Upper lobe of right lung (tissue), 1 donor: ENCODE data around the gene SNW1. TPM values are rescaled to one million over a fixed set of nuclear protein-coding genes. Genes with fewer than 3 reads are reported as not detected.

Source experiments
- ATAC-seq: fragments of 200-7000 bp; cut with Tn5 transposase; one replicate; pipeline ENCODE4 v1.9.1; 2020; ENCODE audit warnings: mild to moderate bottlenecking, moderate library complexity
- DNase-seq: peaks from one replicate; pipeline ENCODE4 v3.0.0-alpha.2; 2020
- H3K27ac ChIP-seq: fragments of 200-600 bp; one replicate; pipeline ENCODE4 v1.8.0; 2022
- H3K27me3 ChIP-seq: fragments of 200-600 bp; one replicate; pipeline ENCODE4 v1.8.0; 2022; ENCODE audit warnings: mild to moderate bottlenecking
- H3K36me3 ChIP-seq: fragments of 200-600 bp; one replicate; pipeline ENCODE4 v1.8.0; 2022
- H3K4me1 ChIP-seq: fragments of 200-600 bp; one replicate; pipeline ENCODE4 v1.8.0; 2022
- H3K4me3 ChIP-seq: fragments of 200-600 bp; one replicate; pipeline ENCODE4 v1.8.0; 2022; ENCODE audit warnings: mild to moderate bottlenecking
- H3K9me3 ChIP-seq: fragments of 200-600 bp; one replicate; pipeline ENCODE4 v1.8.0; 2022
- intact Hi-C: fragments of 100-400 bp; cut with DNase I; formaldehyde crosslinking; loops from one replicate; pipeline ENCODE4 v1.11.0; 2022
- total RNA-seq: library from RNA; stranded (reverse); fragmentation: NEBNext Ultra II Directional; extraction: Animal tissue kit (Norgen Biotek cat#: 25700); gene quantifications from one replicate; pipeline ENCODE4 v1.2.1, GENCODE V29; 2021
- TF ChIP-seq, protein P1 (sequence below): fragments of 200-600 bp; IDR thresholded peaks from one replicate; pipeline ENCODE4 v1.8.0; 2022; ENCODE audit warnings: antibody characterized with exemption
- donor health status: DM: no; HTN: yes; CAD: no; lungs with severe emphysema.

The SNW1 gene
- total RNA-seq, 1 donor from 2014 or later = 64.7 TPM

DNA sequence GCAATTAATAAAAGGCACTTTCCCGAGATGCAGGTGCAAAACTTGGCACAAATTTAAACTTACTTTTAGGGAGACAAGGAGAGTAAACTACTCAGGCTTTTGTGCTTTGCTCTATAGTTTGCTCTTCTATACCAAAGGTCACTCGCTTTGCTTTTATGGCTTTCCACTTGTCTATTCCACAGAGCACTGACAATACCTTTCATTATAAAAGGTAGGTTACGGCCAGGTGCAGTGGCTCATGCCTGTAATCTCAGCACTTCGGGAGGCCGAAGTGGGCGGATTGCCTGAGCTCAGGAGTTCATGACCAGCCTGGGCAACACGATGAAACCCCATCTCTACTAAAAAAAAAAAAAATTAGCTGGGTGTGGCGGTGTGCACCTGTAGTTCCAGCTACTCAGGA, 86.0 kb downstream of the SNW1 start:
- no peaks in the 10 kb centered on the region for H3K4me1 ChIP-seq
- no peak for DNase-seq
- peaks cover 75% of the 10 kb centered on the region for H3K36me3 ChIP-seq
- no peak overlapping the region for H3K4me3 ChIP-seq
- intact Hi-C loops = no loop called here
- TF ChIP-seq, protein P1, sequence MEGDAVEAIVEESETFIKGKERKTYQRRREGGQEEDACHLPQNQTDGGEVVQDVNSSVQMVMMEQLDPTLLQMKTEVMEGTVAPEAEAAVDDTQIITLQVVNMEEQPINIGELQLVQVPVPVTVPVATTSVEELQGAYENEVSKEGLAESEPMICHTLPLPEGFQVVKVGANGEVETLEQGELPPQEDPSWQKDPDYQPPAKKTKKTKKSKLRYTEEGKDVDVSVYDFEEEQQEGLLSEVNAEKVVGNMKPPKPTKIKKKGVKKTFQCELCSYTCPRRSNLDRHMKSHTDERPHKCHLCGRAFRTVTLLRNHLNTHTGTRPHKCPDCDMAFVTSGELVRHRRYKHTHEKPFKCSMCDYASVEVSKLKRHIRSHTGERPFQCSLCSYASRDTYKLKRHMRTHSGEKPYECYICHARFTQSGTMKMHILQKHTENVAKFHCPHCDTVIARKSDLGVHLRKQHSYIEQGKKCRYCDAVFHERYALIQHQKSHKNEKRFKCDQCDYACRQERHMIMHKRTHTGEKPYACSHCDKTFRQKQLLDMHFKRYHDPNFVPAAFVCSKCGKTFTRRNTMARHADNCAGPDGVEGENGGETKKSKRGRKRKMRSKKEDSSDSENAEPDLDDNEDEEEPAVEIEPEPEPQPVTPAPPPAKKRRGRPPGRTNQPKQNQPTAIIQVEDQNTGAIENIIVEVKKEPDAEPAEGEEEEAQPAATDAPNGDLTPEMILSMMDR = no peak
- no peaks in the 10 kb centered on the region for H3K27me3 ChIP-seq
- H3K9me3 ChIP-seq = no peaks in the 10 kb centered on the region
- H3K27ac ChIP-seq = no peak overlapping the region
- ATAC-seq = no peak

DNA sequence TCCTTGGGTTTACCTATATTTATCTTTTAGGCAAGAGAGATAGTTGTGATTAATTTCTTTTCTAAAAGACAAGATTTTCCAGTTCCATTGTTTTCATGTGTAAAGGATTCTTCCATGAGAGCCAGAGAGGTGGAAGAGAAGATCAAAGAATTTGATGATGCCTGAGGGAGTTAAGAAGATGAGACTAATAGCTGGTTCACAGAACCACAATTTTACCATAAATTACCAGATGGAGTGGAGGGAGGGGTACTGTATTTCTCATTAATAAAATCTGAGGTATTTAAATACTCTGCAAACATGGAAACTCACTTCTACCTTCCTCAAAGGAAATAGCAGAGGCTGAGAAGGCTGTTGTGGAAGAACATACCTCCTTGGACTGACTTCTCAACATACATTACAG, 87.8 kb downstream of the SNW1 start:
- TF ChIP-seq, protein P1 = no peak
- ATAC-seq (no peak), DNase-seq (no peak)
- intact Hi-C loops = no loop called here
- no peaks in the 10 kb centered on the region for H3K4me1 ChIP-seq
- H3K27ac ChIP-seq = no peak overlapping the region
- H3K36me3 ChIP-seq = peaks cover 61% of the 10 kb centered on the region
- no peaks in the 10 kb centered on the region for H3K9me3 ChIP-seq
- H3K27me3 ChIP-seq = no peaks in the 10 kb centered on the region
- H3K4me3 ChIP-seq = no peak overlapping the region

Other genes starting within 250 kb of the SNW1 start
- gene SPTLC2, start 144.5 kb downstream of the SNW1 start, total RNA-seq = 44.2 TPM
- gene ALKBH1, start 53.1 kb downstream of the SNW1 start, total RNA-seq = 11.6 TPM
- gene SLIRP, start 53.1 kb downstream of the SNW1 start, total RNA-seq = 71.1 TPM
- gene ADCK1, start 39.0 kb upstream of the SNW1 start, total RNA-seq = 8.5 TPM